GM18520 (cell line): ENCODE results near the gene UHRF1.
"Not testable (repeated sequence)": the region's sequence is repeated elsewhere in the genome, so short reads cannot be mapped to it uniquely, and the experiment has no call there.

Experiments
- ATAC-seq: cut with Tn5 transposase; IDR thresholded peaks from one replicate; pipeline ENCODE4 v1.9.1; 2021; ENCODE audit not compliant: unreplicated experiment

UHRF1 gene

DNA sequence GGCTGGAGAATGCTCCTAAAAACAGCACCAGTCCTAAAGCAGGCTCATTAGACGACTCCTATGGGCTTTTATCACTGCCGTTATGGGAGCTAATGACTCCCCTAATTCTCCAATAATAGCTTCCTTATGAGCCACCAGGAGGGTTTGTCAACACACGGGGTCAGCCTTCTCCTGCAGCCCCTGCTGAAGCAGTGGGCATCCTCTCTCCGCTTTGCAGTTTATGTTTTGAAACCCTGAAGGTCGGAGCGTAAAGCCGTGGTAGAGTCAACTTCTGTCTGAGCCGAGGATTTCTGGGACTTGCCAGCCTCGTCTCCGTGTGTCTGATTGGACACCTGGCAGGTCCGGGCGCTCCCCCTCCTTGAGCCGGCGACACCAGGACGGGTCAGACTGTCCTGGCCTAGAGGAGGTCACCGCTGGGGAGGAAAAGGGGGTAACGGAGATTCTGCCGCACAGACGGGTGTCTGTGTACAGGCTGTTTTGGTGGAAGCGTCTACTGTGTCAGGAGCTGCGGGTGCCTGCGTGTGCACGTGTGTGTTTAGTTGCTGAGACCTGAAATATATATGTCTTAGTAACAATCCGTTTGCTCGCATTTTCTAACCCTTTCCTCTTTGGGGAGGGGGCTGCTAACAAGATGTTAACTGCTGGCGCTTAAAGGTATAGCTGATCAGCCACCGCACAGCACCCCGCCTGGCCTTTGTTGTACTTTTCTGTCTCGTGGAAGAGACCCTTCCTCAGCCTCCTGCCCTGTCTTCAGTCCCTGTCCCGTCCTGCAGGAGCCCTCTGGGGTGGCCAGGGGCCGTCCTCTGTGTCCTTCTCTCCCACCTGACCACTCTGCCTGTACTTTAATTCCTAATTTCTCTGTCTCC is 61.5 kb downstream of the UHRF1 start:
- no peak for ATAC-seq

DNA sequence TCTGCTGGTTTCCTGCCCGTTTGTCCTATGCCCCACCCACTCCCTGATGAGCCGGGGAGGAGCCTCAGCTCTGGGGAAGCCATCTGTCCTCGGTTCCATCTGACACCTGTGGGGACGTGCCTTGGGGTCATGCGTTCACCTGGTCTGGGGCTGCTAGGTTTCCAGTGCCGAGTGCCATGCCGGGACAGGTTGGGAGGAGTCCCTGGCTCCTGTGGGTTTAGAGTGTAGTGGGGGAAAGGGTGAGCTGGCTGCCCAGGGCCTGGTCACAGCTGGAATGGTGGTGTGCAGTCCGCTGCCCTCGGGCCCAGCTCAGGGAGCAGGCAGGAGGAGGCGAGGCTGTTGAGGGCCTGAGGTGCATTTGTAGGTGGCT is 62.1 kb downstream of the UHRF1 start:
- ATAC-seq: no peak

DNA sequence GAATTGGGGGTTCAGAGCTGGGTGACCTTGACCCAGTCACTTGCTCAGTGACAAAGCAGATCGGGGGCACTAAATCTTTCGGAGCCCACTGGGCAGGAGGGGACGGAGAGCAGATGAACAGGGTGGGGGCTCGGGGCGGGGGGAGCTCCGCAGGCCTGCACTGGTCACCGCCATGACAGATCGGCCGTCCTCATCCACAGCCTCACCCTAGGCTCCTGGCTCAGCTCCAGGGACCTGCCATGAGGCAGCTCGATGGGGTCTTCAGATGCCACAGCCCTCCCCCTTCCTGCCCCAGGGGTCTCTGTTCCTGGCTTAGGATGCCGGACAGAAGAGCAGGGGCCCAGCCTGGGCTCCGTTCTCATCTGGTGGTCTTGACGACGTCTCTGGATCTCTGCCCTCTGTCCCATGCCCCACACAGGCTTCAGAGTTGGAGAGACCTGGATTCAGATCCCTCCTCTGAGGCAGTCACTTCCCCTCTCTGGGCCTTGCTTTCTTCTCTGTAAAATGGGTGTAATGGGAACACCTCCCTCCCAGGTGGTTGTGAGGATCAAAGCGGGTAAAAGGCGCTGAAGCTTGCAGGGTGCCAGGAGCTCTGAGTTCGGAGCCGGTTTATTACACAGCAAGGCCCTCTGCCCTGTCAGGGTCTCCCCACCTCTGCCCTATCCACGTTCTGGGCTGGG is 62.7 kb downstream of the UHRF1 start:
- ATAC-seq: no peak

DNA sequence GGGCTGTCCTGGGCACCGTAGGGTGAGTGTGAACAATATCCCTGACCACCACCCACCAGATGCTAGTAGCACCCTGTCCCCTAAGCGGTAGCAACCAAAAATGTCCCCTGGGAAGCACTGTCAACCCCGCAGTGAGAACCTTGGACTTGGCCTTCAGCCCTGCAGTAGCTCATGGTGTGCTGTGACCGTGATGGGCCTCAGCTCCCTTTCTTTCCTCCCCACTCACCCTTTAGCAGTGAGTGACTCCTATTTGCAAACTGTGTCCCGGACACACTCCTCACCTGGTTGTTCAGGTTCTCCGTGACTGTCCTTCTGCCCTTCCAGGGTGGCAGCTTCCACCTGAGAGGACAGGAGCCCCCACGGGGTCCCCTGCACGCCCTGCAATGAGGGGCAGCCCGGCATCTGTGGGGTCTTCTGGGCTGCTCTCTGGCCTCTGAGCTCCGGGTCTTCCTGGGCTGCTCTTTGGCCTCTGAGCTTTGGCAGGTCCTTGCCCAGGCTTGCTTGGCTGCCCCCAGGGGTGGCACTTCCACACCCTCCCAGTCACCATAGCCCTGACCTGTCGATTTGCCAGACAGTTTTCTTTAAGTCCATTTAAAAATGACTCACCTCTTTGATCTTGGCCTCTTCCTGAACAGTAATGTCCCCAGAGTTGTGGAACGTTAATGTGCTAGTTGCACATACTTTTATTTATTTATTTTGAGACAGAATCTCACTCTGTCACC is 63.4 kb downstream of the UHRF1 start:
- no peak for ATAC-seq

DNA sequence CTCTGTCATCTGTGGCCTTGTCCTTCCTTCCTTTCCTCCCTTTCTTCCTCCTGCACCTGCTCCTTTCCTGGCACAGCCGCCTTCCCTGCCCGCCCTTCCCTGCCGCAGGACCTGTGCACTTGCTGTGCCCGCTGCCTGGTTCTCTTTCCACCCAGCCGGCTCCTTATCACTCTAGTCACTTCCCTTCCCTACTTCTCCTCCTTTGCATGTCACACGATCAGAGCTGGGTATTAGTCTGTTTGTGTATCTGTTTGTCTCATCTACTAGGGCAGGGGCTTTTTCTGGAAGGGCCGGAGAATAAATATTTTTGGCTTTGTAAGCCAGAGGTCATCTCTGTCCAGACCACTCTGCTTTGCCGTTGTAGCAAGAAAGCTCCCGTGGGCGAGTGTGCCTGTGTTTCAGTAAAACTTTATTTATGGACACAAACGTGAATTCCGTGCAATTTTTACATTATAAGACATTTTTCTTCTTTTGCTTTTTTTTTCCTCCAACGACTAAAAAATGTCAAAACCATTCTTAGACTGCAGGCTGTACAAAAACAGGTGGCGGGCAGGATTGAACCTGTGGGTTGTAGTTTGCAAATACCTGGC is 65.7 kb downstream of the UHRF1 start:
- ATAC-seq: no peak

DNA sequence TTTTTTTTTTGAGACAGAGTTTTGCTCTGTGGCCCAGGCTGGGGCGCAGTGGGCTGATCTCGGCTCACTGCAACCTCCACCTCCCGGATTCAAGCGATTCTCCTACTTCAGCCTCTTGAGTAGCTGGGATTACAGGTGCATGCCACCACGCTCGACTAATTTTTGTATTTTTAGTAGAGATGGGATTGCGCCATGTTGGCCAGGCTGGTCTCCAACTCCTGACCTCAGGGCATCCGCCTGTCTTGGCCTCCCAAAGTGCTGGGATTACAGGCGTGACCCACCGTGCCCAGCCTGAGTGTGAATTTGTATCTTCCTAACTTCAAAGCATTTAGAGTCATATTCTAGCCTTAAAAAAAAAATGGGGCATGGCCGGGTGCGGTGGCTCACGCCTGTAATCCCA is 66.3 kb downstream of the UHRF1 start:
- not testable (repeated sequence) for ATAC-seq

DNA sequence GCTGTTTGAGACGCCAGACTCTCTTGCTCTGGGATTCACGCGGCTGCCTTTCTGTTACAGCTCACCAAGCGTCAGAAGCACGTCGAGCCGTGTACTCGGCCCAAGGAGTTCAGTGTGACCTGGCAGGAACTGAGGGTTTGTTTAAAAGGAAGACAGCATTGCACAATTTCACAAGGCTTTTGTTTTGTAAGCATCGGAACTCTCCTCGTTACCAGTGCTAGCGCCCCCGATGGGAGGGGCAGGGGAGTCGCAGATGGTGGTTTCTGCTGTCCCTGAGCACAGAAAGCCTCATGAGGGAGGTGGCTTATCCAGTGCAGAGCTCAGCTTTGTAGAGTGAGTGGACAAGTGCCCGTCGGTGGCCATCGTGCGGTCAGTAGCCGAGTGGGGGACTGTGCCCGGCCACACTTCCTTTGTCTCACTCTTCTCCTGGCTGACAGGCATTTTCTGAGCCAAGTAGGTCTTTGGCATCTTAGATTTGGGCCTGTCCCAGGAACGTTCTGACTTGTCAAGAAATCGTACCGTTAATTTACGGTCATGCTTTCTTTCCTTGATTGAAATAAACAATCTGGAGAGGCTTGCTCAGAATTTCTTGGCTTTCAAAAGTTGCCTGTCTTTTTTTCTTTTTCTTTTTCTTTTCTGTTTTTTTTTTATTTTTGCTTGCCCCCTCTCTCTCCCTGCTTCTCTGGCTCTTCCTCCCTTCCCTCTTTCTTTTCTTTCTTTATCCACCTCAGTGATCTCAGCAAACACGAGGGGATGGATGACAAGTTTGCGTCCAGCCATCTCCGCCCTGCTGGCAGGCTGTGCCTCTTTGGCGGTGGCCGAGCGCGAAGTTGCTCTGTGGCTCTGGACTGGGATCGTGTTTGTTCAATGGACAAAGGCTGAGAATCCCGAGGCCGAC is 67.3 kb downstream of the UHRF1 start:
- ATAC-seq: no peak

DNA sequence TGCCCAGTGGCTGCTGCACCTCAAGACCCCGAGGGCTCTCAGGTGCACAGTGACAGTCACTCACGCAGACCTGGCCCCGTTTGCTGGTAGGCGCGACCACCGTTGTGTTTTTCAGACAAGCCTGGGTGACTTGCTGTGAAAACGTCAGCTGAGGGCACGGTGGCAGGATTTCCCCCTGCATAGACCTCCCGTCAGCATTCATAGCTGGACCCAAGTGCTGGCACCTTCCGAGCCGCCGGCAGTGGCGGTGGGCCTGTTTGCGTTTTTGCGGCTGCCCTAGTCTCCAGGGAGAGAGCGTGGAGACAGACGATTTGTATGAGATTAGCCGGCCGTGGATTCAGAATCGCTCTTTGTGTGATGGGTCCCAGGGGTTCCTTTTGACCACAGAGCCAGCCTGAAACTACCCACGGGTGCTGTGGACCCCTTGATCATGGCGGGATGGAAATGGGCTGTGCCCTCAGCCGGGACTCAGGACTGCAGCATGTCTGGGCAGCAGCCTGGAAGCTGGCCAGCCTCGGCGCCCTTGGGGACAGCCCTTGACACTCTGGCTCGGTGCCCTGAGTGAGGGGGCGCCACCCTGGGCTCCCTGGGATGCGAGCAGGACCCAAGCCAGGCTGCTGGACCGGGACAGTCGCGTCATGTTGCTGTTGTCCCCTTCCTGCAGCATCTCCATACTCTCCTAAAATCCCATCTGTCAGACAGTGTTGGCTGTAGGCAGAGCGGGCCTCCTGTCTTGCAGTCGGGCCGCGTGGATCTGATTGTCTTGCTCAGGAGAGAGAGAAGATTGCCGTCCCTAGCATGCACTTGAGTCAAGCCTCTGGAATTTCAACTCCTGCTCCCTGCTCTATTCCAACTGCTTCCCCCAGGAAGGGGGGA is 68.2 kb downstream of the UHRF1 start:
- no peak for ATAC-seq

DNA sequence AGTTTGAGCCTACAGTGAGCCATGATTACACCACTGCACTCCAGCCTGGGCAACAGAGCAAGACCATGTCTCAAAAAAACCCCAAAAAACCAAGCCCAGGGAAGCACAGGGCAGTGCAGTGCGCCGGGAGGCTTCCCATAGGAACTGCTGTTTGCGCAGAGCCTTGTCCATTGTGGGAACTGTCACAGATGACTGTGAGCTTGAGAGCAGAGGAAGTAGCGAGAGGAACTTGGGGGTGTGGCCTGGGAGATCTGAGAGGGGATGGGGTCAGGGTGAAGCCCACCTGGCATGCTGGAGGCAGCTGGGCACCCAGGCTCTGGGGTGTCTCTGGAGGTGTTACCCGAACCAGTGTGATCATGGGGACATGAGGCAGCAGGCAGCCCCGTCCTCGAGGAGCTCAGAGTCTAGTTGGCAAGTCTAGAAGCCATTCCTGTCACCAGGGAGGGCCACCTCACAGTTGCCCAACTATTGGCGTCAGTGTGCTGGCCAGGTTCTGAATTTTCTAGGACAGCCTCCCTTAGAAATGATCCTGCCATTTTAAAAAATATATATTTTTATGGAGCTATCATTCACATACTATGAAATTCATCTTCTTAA is 70.0 kb downstream of the UHRF1 start:
- no peak for ATAC-seq

DNA sequence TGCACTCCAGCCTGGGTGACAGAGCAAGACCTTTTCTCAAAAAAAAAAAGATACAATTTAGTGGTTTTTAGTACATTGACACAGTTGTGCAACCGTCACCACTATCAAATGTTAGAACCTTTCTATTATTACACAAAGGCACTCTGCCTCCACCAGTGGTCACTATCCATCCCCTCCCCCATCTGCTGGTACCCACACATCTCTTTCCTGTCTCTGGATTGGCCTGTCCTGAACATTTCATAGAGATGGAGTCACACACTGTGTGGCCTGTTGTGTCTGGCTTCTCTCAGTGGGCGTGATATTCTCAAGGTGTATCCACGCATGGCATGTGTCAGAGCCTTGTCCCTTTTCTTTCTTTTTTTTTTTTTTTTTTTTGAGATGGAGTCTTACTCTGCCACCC is 70.8 kb downstream of the UHRF1 start:
- ATAC-seq: no peak

DNA sequence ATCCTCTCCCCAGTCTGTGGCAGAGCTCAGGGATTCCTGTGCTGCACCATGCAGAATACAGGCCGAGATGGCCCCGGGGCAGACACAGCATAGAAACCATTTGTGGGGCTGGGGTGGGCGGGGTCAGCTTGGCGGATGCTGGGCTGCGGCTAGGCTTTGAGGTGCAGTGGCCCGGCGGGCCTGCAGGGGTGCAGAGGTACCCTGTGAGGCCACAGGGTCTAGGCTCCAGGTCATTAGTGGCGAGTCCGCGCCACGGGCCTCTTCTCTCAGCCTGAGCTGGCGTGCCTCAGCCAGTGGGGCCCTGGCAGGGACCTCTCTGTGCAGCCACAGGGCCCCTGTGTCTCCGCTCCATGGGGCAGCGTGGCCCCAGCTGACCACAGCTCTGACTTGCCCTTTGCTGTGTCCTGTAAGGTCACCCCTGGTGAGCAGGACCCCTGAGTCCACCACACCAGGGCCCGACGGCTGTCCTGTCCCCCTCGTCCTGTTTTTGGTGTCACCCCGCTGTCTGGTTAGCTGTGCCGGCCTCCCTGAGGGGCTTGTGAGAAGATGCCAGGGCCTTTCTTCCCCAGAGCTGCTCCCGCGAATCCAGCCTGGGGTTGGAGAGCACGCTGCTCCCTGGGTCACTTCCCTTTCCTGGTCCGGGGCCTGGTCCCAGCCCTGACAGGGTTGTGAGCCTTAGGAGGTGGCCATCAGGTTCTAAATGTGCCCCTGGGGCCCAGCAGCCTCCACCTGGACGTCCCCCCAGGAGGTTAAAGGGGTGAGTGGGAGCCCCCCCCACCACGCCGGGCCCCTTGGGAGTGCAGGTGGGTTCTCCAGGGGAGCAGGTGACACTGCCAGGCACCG is 71.8 kb downstream of the UHRF1 start:
- ATAC-seq: no peak

DNA sequence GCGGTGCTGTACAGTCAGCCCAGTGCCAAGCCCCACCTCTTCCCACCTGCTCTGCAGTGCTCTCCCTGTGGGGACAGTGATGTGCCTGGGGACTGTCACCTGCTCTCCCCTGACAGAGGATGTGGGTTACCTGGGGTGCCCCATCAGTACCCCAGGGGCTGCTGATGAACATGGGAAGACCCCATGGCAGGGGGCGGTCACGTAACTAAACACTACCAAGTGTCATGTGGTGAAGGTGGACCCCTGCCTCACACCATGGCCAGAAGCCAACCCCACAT is 72.3 kb downstream of the UHRF1 start:
- ATAC-seq: no peak

DNA sequence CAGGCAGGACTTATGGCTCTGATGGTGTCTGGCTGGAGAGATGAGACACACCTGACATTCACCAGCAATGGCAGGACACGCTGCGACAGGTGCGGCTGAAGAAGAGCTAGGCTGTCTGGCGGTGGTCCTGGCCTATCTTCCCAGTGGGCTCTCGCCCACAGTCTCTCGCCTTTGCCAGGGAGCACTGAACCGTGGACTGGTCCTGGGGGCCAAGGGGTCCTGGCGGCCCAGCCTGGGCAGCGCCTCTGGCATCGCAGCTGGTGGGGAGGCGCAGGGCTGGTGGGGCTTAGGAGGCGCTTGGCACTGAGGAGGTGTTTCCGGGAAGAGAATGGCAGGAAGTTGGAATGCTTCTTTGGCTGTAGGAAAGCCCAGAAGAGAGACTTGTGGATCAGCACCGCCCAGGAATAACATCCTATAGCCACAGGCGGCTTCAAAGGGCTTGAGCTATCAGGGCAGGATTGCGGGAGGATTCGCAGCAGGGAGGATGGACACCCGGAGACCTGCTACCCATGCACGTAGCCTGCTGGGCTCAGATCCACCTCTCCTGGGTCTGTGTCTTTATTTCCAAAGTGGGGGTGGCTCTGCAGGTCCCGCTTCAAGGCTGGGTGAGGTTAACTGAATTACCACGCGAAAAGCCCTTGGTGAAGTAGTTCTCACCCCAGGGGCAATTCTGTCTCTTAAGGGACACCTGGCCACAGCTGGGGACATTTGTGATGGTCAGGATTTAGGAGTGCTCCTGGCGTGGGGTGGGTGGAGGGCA is 74.2 kb downstream of the UHRF1 start:
- ATAC-seq: no peak

DNA sequence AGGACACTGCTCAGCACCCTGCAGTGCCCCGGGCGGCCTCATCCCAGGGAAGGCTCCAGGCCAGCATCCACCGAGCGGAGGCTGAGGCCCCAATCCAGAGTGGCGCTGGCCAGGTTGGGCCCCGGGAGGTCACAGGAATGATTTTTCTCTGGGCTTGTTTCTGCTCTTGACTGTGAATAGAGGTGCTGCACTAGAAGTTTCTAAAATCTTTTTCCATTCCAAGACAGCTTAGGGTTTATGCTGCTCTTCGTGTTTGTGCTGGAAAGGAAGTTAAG is 74.7 kb downstream of the UHRF1 start:
- no peak for ATAC-seq

DNA sequence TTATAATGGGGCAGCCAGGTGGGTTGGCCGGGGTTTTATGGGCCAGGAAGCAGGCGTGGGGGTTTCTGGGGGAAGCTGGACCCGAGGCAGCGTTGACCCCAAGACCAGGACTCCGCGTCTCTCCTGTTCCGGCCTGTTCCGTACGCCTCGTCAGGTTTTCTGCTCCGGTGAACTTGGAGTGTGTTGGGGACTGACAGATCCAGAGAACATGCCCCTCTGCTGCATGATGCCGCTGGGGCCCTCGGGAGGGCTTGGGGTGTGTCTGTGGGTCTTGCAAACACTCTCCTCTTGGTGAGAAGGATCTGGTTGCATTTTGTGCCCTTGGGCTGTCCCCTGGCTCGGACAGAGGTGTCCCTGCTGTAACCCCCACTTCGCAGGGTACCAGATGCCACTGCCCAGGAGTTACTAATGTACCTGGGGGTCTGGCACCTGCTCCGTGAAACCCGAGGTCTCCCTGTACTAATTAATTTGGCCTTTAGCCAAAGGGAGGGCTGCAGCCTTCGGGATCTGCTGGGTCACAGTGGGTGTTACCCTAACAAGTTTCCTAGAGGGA is 75.2 kb downstream of the UHRF1 start:
- ATAC-seq: no peak

DNA sequence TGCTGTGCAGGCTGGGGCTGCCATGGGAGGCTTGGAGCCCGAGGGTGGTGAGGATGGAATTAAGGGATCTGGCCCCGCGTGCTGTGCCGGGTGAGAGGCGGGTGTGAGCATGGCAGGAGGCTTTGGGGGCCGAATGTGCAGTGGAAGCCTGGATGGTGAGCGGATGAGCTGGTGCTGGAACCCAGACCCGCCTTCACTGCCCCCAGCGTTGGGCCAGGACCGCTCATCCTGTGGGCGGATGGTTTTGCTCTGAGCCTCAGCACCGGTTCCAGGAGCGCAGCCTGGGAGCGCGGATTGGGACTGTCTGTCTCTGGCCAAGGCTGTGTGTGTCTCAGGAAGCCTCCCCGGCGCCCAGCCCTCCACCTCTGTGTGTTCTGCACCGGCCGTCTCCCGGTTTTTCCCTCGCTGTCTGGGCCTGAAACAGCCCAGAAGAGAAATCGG is 76.3 kb downstream of the UHRF1 start:
- ATAC-seq: no peak

DNA sequence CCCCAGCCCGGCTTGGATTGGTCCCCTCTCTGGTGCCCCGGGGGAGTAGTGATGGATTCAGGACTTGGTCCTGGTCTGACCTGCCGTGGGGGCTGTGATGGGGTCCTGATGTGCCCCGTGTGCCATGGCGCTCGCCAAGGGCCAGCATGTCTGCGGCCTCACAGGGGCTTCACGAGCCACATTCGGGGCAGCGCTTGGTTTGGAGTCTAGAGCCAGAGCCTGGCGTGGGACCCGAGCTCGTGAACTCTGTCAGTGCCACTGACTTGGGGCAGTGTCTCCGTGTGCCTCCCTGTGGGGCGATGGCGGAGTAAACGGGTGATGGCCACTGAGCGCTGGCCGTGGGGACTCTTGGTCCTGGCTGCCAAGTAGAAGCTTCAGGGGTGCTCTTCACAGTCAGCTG is 76.8 kb downstream of the UHRF1 start:
- no peak for ATAC-seq

DNA sequence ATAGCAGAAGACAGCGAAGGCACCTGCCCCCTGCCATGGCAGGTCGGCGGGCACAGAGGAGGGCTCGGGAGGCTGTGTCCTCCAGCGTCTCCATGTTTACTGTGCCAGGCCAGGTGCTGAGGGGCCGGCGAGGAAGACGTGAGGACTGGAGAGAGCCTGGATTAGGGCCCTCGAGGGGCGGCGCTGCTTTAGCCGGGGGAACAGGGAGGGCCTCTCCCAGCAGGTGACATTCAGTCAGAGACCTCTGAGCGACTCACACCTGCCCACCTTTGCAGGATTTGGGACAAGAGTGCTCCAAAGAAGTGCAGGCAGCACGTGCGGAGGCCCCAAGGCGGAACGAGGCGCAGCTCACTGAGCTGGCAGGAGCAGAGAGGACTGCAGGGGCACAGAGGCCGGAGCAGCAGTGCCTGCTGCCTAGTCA is 77.2 kb downstream of the UHRF1 start:
- ATAC-seq: no peak
